Large intestine (tissue), 3 donors: ENCODE measurements around the gene RIC3. TPM values are rescaled to one million over a fixed set of nuclear protein-coding genes. Genes with fewer than 3 reads are reported as not detected.
"Not testable (repeated sequence)": the region's sequence is repeated elsewhere in the genome, so short reads cannot be mapped to it uniquely, and the experiment has no call there.

Experiments
- DNase-seq, 2 donors: peaks; one replicate each; pipeline versions ENCODE4 v3.0.0 to v3.0.0-alpha.2; 2013
- H3K27ac ChIP-seq: one replicate; pipeline ENCODE4 v1.5.1; 2013; ENCODE audit warnings: low read length
- H3K27me3 ChIP-seq: 2 replicates; pipeline ENCODE4 v1.6.1; 2013; ENCODE audit warnings: low read length; ENCODE audit not compliant: control insufficient read depth, insufficient read depth
- H3K36me3 ChIP-seq: 2 replicates; pipeline ENCODE4 v1.6.1; 2013; ENCODE audit warnings: low read length; ENCODE audit not compliant: control insufficient read depth, insufficient read depth
- H3K4me1 ChIP-seq: one replicate; pipeline ENCODE4 v1.6.1; 2013; ENCODE audit warnings: low read length; ENCODE audit not compliant: control insufficient read depth, insufficient read depth
- H3K4me3 ChIP-seq: one replicate; pipeline ENCODE4 v1.5.1; 2013; ENCODE audit warnings: low read length
- H3K9me3 ChIP-seq: one replicate; pipeline ENCODE4 v1.6.1; 2013; ENCODE audit warnings: mild to moderate bottlenecking, low read depth, low read length, moderate library complexity; ENCODE audit not compliant: control insufficient read depth
- WGBS: methylation state at CpG from one replicate; pipeline ENCODE4 v1.1.5; 2013; ENCODE audit warnings: low lambda C conversion rate; ENCODE audit not compliant: insufficient coverage; 5-methylcytosine and 5-hydroxymethylcytosine counted together
- polyA plus RNA-seq: library from polyadenylated mRNA; unstranded; fragments of 120-200 nt; gene quantifications from one replicate; pipeline ENCODE4 v1.2.1, GENCODE V29; 2013

RIC3 gene
- polyA plus RNA-seq, 1 donor = 9.0 TPM

DNA sequence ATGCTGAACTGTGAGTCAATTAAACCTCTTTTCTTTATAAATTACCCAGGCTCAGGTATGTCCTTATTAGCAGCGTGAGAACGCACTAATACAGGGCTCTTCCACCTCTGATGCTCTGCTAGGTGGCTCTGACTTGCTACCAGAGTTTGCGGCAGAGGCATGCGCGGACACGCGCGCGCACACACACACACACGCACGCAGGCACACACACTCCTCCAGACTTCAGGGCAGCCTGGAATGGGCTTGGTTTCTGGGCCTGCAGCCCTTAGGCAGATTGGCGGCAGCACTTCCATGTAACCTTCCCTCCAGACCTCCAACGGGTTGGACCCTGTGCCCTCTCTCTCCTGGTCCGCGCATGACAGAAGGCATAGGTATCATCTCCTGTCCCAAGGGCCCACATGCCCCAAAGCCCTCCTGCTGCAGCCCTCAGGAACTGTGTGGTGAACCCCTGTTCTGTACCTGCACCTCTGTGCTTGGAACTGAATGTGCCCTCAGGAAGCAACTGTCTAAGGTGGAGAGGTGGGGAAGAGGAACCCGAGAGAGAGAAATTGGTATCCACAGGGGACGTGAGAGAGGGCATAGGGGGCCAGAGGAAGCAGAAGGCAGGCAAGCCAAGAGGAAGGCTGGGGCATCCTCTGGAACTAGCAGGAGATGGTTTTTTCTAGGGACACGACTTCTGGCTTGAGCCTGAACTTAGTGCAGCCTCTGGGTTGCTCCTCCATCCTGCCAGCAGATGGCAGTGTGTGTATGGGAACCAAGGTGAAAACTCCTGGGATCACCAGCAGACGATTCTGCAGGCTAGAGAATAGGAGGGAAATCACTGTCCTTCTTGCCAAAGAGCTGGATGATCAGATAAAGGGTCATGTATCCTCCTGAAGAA, 23.4 kb upstream of the RIC3 start:
- H3K27me3 ChIP-seq = peaks cover 7% of the 10 kb centered on the region
- 0% methylated on average over 1 of the region's 19 CpGs for WGBS
- H3K4me1 ChIP-seq = no peaks in the 10 kb centered on the region
- H3K27ac ChIP-seq = no peak overlapping the region
- no peaks in the 10 kb centered on the region for H3K9me3 ChIP-seq
- peak; percentile 37 to 57 for DNase-seq
- H3K4me3 ChIP-seq = no peak overlapping the region
- H3K36me3 ChIP-seq = no peaks in the 10 kb centered on the region

DNA sequence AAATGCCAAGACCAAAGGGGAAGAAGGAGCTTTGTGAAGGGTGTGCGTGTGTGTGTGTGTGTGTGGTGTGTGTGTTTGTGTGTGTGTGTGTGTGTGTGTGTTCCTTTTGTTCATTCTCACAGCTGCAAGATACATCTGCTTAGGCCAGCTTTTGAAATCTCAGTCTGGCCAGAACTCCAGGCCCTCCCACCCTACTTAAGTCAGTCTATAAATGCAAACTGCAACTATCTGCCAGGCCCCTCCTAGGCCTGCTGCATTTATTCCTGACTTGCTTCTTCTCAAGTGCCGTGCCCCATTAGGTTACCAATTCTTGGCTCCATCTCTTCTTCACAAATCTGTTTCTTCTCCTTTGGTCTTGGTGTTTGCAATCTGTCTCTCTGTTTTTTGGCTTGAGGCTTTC, 21.6 kb upstream of the RIC3 start:
- H3K36me3 ChIP-seq = no peaks in the 10 kb centered on the region
- H3K4me1 ChIP-seq = no peaks in the 10 kb centered on the region
- H3K4me3 ChIP-seq = no peak overlapping the region
- WGBS = no CpG with 5 or more reads among the region's 2 CpGs
- no peak overlapping the region for H3K27ac ChIP-seq
- no peaks in the 10 kb centered on the region for H3K9me3 ChIP-seq
- no peak for DNase-seq
- H3K27me3 ChIP-seq = peaks cover 4% of the 10 kb centered on the region

DNA sequence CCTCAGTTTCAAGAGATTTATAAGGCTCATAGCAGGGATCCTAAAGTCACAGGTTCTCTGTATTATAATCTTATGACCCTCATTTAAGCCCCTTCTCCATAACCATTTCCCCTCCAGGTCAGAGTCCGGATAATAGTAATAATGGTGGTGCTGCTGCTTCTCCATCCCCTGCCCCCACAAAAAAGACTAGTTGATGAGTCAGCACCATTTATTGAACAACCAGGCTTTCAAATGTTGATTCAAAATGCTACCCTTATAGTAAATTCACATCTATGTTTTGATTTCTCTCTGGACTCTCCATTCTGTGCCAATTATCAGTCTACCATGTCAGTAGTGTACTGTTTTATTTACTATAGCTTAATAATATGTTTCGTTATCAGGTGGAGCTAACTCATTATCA, 17.6 kb upstream of the RIC3 start:
- no peaks in the 10 kb centered on the region for H3K4me1 ChIP-seq
- H3K36me3 ChIP-seq = no peaks in the 10 kb centered on the region
- H3K27me3 ChIP-seq = no peaks in the 10 kb centered on the region
- DNase-seq = no peak
- H3K9me3 ChIP-seq = no peaks in the 10 kb centered on the region
- no peak overlapping the region for H3K27ac ChIP-seq
- no peak overlapping the region for H3K4me3 ChIP-seq
- no CpG with 5 or more reads among the region's 2 CpGs for WGBS

DNA sequence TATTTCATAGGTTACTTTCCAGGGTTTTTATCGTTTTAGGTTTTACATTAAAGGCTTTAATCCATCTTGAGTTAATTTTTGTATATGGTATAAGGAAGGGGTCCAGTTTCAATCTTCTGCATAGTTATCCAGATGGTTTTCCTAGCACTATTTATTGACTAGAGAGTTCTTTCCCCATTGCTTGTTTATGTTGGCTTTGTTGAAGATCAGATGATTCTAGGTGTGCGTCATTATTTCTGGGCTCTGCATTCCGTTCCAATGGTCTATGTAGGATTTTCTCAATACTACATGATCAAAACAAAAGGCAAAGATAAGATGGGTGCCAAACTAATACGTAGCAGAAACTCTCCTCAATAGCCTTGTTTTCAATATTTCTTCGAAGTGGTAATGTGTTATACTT, 14.3 kb upstream of the RIC3 start:
- peaks cover 7% of the 10 kb centered on the region for H3K27me3 ChIP-seq
- no peaks in the 10 kb centered on the region for H3K9me3 ChIP-seq
- no peak for DNase-seq
- H3K27ac ChIP-seq = no peak overlapping the region
- 88% methylated on average over 3 of the region's 5 CpGs for WGBS
- no peaks in the 10 kb centered on the region for H3K36me3 ChIP-seq
- no peaks in the 10 kb centered on the region for H3K4me1 ChIP-seq
- H3K4me3 ChIP-seq = no peak overlapping the region

DNA sequence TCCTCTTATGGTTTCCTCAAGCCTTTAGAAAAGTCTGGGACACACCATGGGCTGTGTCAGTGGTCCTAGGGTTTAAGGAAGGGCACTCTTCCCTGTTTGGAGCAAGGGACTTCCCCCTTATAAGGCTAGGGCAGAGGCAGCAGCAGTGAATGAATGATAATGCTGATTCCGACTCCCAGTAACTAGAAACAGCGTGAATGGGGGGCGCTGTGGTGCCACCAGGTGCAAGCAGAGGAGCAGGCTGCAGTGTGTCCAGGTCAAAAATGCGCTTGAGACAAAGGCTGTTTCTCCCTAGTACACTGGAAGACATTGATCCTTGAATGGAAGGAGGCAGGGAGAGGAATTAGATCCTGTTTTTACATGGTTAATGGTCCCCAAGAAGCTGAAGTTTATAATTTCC, 11.6 kb upstream of the RIC3 start:
- 58% methylated on average over 2 of the region's 4 CpGs for WGBS
- peaks cover 18% of the 10 kb centered on the region for H3K27me3 ChIP-seq
- no peaks in the 10 kb centered on the region for H3K4me1 ChIP-seq

DNA sequence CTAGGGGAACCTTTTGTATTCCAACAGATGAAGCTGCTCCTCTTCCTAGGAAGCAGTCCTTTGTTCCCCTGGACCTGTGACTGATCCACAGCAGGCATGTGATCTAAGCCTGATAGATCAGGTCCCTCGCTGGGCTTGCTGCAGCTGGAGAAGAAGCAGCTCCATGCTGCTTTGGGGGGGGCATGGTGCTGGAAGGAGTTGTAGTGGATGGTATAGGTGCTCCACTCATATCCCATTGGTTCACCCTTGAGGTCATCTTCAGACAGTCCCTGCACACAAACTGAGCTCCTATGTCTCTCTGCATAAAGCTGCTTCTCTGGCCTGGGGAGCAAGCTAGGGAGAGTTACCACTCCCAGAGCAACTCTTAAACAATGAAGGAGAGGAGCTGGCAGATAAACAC, 9.5 kb upstream of the RIC3 start:
- WGBS = no CpG with 5 or more reads among the region's 1 CpG
- DNase-seq = no peak
- Histone ChIP-seq H3K27me3 (peaks cover 21% of the 10 kb centered on the region), H3K27ac (no peak overlapping the region), H3K9me3 (no peaks in the 10 kb centered on the region), H3K4me1 (no peaks in the 10 kb centered on the region), H3K36me3 (no peaks in the 10 kb centered on the region), H3K4me3 (no peak overlapping the region)

More for the DNA sequence above, 11.6 kb upstream of the RIC3 start:
- Histone ChIP-seq H3K4me3 (no peak overlapping the region), H3K27ac (no peak overlapping the region), H3K36me3 (no peaks in the 10 kb centered on the region), H3K9me3 (no peaks in the 10 kb centered on the region)
- DNase-seq = no peak

DNA sequence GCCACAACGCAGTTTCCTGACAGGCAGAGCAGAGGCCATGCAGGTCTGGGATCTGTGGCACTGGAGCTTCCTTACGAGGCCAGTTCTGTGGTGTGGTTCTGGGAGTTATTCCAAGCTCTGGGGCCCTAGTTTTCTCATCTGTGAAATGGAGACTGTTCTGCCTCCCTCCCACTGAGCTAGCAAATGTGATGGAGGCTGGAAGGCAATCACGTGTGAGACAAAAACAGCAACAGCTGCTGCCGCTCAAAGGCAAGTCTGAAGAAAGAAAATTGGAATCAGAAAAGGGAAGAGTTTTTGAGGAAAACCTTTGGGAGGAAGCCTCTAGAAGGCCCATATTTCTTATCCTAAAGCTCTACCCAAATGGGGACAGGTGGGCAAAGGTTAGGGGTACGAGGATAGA, 8.3 kb upstream of the RIC3 start:
- Histone ChIP-seq H3K4me1 (no peaks in the 10 kb centered on the region), H3K9me3 (no peaks in the 10 kb centered on the region), H3K36me3 (no peaks in the 10 kb centered on the region), H3K27ac (no peak overlapping the region), H3K4me3 (no peak overlapping the region), H3K27me3 (peaks cover 21% of the 10 kb centered on the region)
- no peak for DNase-seq
- WGBS = no CpG with 5 or more reads among the region's 5 CpGs

DNA sequence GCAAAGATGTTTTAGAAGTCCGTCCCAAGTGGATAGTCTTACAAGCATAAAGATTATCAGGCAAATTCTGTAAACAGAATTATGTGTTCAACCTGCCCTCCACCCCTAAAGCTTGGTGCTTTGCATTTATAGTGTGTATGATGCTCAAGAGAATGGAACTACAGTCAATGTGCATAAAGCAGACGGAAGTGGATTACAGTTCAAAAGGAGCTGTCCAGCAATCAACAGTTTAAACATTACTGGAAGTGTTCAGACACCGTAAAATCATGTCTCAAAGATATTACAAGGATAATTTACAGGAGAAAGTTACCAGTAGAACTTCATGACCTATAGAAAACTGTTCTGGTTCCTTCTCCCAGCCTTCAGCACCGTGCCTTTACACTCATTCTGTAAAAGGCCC, 1.0 kb downstream of the RIC3 start:
- peak in 1 of 2 donors; percentile 6 for DNase-seq
- Histone ChIP-seq H3K27ac (no peak overlapping the region), H3K9me3 (no peaks in the 10 kb centered on the region), H3K36me3 (no peaks in the 10 kb centered on the region), H3K27me3 (peaks cover 38% of the 10 kb centered on the region), H3K4me3 (no peak overlapping the region), H3K4me1 (no peaks in the 10 kb centered on the region)
- WGBS = 18% methylated on average over 2 of the region's 4 CpGs

DNA sequence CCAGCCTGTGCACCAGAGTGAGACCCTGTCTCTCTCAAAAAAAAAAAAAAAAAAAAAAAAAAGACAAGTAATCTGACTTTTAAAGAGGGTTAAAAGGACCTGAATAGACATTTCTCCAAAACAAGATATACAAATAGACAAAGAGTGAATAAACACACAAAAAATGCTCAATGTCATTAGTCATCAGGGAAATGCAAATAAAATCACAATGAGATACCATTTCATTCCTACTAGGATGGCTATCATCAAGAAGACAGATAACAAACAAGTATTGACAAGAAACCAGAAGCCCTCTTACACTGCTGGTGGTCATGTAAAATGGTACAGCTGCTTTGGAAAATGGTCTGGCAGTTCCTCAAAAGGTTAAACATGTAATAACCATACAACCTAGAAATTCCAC, 4.1 kb downstream of the RIC3 start:
- Histone ChIP-seq H3K9me3 (no peaks in the 10 kb centered on the region), H3K27me3 (peaks cover 24% of the 10 kb centered on the region), H3K36me3 (no peaks in the 10 kb centered on the region), H3K27ac (no peak overlapping the region), H3K4me3 (no peak overlapping the region), H3K4me1 (no peaks in the 10 kb centered on the region)
- no peak for DNase-seq

DNA sequence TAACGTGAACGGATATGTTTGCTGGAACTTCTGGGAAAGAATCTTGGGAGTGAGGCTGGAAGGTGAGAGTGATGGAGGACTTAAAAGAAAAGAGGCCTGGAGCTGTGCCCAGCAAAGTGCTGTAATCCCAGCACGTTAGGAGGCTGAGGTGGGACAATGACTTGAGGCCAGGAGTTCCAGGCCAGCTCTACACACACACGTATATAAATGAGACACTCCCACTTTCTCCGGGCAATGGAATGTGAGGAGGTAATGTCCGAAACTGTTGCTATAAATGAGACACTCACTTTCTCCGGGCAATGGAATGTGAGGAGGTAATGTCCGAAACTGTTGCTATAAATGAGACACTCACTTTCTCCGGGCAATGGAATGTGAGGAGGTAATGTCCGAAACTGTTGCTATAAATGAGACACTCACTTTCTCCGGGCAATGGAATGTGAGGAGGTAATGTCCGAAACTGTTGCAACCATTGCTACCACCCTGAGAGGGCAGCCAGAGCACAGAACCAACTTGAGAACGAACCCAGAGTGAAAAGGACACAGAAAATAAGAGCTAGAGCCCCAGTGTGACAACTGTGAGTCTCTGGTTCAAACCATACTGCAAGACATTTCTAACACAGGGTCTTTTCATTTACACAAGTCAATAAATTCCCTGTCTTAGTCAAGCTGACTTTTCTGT, 7.1 kb downstream of the RIC3 start:
- not testable (repeated sequence) for H3K4me3 ChIP-seq, H3K4me1 ChIP-seq, H3K36me3 ChIP-seq, H3K27ac ChIP-seq, H3K27me3 ChIP-seq, DNase-seq, H3K9me3 ChIP-seq
- WGBS = no CpG with 5 or more reads among the region's 13 CpGs

DNA sequence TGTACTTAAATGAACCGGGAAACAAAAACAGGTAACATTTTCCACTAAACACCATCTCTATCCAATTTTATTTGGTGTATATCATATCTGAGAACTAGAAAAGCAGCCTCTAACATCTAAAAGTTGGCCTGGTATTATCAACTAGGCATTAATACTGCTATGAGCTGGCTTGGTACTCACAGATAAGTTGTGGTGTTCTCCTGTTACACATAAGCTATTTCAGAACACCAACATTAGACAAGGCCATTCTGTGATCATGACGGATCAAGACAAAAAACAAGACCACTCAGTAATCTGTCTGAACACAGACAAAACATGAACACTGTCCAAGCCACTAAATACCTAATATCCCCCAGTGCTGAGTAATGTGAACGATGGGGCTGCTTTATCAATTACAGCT, 11.9 kb downstream of the RIC3 start:
- Histone ChIP-seq H3K4me3 (no peak overlapping the region), H3K27ac (no peak overlapping the region), H3K36me3 (no peaks in the 10 kb centered on the region), H3K27me3 (peaks cover 2% of the 10 kb centered on the region), H3K4me1 (no peaks in the 10 kb centered on the region), H3K9me3 (no peaks in the 10 kb centered on the region)
- no peak for DNase-seq
- WGBS = 70% methylated on average over 2 of the region's 3 CpGs
